Karpas-422 (cell line): ENCODE measurements around the gene SLC25A22. TPM values are rescaled to one million over a fixed set of nuclear protein-coding genes. Genes with fewer than 3 reads are reported as not detected.

Source experiments
- DNase-seq: peaks from one replicate; pipeline ENCODE4 v3.0.0-alpha.2; 2015
- H2AFZ ChIP-seq: fragments of 200-600 bp; sonication (generic); 2 replicates; pipeline ENCODE4 v1.6.1; 2014; ENCODE audit warnings: antibody characterized with exemption, low read length, mixed read lengths
- H3K27ac ChIP-seq: fragments of 200-600 bp; sonication (generic); 2 replicates; pipeline ENCODE4 v1.5.1; 2014; ENCODE audit warnings: mild to moderate bottlenecking, low read length, moderate library complexity
- H3K27me3 ChIP-seq: fragments of 200-600 bp; sonication (generic); 2 replicates; pipeline ENCODE4 v1.6.1; 2014; ENCODE audit warnings: low read length, mixed read lengths
- H3K36me3 ChIP-seq: fragments of 200-600 bp; sonication (generic); 2 replicates; pipeline ENCODE4 v1.6.1; 2014; ENCODE audit warnings: low read length, mixed read lengths; ENCODE audit not compliant: insufficient read depth
- H3K4me1 ChIP-seq: fragments of 200-600 bp; sonication (generic); 2 replicates; pipeline ENCODE4 v1.6.1; 2014; ENCODE audit warnings: mild to moderate bottlenecking, low read length, mixed read lengths
- H3K4me2 ChIP-seq: fragments of 200-600 bp; sonication (generic); 2 replicates; pipeline ENCODE4 v1.6.1; 2014; ENCODE audit warnings: low read length, low read depth, mild to moderate bottlenecking; ENCODE audit not compliant: poor library complexity, severe bottlenecking
- H3K4me3 ChIP-seq: fragments of 200-600 bp; sonication (generic); 2 replicates; pipeline ENCODE4 v1.5.1; 2014; ENCODE audit warnings: mild to moderate bottlenecking, antibody characterized with exemption, low read length, mixed read lengths
- H3K79me2 ChIP-seq: fragments of 200-600 bp; sonication (generic); 2 replicates; pipeline ENCODE4 v1.6.1; 2014; ENCODE audit warnings: mild to moderate bottlenecking, low read length, mixed read lengths
- H3K9ac ChIP-seq: fragments of 200-600 bp; sonication (generic); 2 replicates; pipeline ENCODE4 v1.6.0; 2014; ENCODE audit warnings: low read length
- H3K9me2 ChIP-seq: fragments of 200-600 bp; sonication (generic), shearing (Covaris generic); replicated peaks from 2 replicates; pipeline ENCODE4 v1.6.0; 2014; ENCODE audit warnings: mild to moderate bottlenecking, low read length, moderate library complexity; ENCODE audit not compliant: insufficient read depth
- H3K9me3 ChIP-seq: fragments of 300-700, 200-600 bp; sonication (generic); 2 replicates; pipeline ENCODE4 v1.6.1; 2014; ENCODE audit warnings: low read length, mixed read lengths
- H4K20me1 ChIP-seq: fragments of 200-600 bp; sonication (generic); 2 replicates; pipeline ENCODE4 v1.6.1; 2014; ENCODE audit warnings: mild to moderate bottlenecking, antibody characterized with exemption, low read length, low read depth; ENCODE audit not compliant: insufficient read depth
- total RNA-seq: library from RNA; depleted of rRNA; stranded (reverse); fragments of >200 nt; shearing (Covaris generic); gene quantifications from 2 replicates; pipeline ENCODE4 v1.2.3, GENCODE V29; 2014; ENCODE audit warnings: low replicate concordance

Gene SLC25A22
- total RNA-seq, 1 experiment from 2014 or later: 9.3 TPM

DNA sequence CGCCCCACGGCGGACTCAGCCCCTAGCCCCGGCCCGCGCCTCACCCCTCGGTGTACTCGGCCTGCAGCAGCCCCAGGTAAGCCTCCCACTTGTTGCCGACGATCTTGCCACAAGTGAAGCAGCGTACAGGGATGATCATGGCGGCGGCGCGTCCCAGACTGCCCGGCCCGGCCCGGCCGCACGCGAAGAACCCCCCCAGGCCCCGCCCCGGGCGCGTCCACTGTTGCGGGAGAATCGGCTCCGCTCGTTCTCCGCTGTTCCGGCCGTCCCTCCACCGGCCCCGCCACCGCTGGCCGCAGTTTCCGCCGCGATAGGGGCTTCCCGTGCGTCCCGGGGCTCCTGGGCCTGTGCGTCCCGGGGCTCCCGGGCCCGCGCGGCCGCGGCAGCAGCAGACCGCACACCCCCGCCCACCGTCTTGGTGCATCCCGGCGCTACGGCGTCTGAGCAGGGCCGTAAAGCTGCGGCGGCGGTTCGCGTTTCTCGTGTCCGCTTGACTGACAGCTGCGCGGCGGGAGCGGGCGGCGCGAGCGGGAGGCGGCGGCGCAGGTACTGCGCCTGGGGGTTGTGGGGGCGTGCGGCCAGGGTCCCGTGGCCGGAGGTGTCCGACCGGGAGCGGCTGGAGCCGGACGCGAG, 44.4 kb upstream of the SLC25A22 start, which contains the start of the genes POLR2L and TSPAN4:
Gene POLR2L (minus strand): TSS at position 160 of the 633 bp plus-strand sequence. CDS start 21 bp downstream, at position 139.
Gene TSPAN4 (plus strand): TSS at position 483 of the 633 bp plus-strand sequence. CDS start 7,453 bp downstream, outside the sequence.
- Histone ChIP-seq H3K27ac (peak within 1 kb of the TSS; percentile 65), H3K4me2 (peak within 1 kb of the TSS; percentile 85), H3K9me3 (no peaks in the 10 kb centered on the region), H3K9ac (peak within 1 kb of the TSS; percentile 99), H3K4me1 (peaks cover 24% of the 10 kb centered on the region), H3K9me2 (no peaks in the 10 kb centered on the region), H2AFZ (peak within 1 kb of the TSS; percentile 87; the same call in 1 of the 2 replicates), H3K36me3 (0 out of 2 replicates have a peak, but pooled peaks cover 3% of the 10 kb centered on the region), H3K4me3 (peak within 1 kb of the TSS; percentile 99), H3K79me2 (peaks cover 24% of the 10 kb centered on the region), H4K20me1 (peaks cover 31% of the 10 kb centered on the region; the same call in 1 of the 2 replicates), H3K27me3 (no peaks in the 10 kb centered on the region)
- peak; percentile 96 for DNase-seq

DNA sequence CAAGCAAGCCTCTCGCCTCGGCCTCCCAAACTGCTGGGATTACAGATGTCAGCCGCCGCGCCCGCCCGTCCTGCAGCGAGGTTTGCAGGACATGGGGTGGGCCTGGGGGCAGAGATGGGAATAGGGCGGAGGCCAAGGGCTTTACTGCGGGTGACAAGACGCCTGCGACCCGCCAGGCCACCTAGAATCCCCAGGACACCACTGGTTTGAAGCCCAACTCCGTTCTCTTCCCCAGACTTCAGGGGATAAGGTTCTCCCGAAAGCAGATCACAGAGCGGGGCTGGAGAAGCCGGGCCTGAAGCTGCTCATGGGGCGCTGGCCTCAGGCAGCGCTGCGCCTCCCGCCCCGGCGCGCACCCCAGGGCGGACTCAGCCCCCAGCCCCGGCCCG, 43.9 kb upstream of the SLC25A22 start:
- peaks cover 24% of the 10 kb centered on the region for H3K4me1 ChIP-seq
- DNase-seq: no peak
- no peak overlapping the region for H2AFZ ChIP-seq
- H3K79me2 ChIP-seq: peaks cover 24% of the 10 kb centered on the region
- H3K4me2 ChIP-seq: peak overlapping the region; percentile 85
- peak overlapping the region; percentile 99 for H3K4me3 ChIP-seq
- H3K36me3 ChIP-seq: 0 out of 2 replicates have a peak, but pooled peaks cover 3% of the 10 kb centered on the region
- H3K27me3 ChIP-seq: no peaks in the 10 kb centered on the region
- no peaks in the 10 kb centered on the region for H3K9me3 ChIP-seq
- peak overlapping the region; percentile 99 for H3K9ac ChIP-seq
- peak overlapping the region; percentile 65; the same call in 1 of the 2 replicates for H3K27ac ChIP-seq
- H4K20me1 ChIP-seq: peaks cover 31% of the 10 kb centered on the region; the same call in 1 of the 2 replicates
- H3K9me2 ChIP-seq: no peaks in the 10 kb centered on the region

DNA sequence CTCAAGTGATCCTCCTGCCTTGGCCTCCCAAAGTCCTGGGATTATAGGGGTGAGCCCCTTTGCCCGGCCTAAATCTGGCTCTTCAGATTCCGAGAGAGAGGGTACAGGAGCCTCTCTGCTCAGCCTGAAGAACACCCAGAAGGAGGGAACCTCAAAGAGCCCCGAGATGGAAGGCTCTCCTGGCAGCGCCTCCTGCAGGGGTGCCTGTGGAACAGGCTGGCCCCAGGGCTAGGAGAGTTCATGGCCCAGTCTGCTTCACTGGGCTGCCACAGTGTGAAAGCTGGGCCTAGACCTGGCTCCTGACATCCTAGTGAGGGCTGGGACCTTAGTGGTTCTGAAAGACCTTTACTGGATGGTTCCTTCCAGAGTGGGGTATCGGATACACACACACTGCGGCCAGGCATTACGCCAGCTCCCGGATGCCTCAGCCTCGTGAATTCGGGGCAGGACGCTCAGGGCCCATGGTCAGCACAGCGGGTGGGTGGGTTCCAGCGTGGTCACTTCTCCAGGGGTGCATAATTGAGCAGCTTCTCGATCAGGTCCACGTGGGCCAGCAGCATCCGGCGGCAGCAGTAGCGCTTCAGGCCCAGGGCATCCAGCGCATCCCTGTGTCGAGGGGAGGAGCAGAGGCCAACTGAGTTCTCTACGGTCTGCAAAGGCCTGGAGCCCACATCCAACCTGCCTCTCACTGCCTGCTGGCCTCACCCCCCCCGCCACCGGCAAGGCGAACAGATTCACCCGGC, 42.0 kb upstream of the SLC25A22 start:
- H3K4me2 ChIP-seq: peak overlapping the region; percentile 85

DNA sequence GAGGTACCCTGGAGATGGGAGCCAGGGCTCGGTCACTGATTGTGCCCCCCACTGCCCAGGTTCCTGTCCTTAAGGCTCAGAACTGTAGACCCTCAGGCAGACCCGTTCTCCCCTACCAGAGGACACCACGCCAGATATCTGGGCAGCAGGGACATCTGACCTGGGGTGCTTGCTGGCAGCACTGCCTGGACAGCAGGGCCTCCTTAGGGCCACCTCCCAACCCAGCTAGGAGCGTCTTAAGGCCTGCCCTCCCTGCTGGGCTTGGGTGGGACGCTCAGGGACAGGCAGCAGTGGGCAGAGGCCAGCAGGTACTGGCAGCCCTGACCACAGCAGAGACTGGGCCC, 41.2 kb upstream of the SLC25A22 start:
- no peaks in the 10 kb centered on the region for H3K9me3 ChIP-seq
- 0 out of 2 replicates have a peak, but pooled peaks cover 3% of the 10 kb centered on the region for H3K36me3 ChIP-seq
- H3K4me1 ChIP-seq: peaks cover 23% of the 10 kb centered on the region
- no peak for DNase-seq
- peaks cover 24% of the 10 kb centered on the region for H3K79me2 ChIP-seq
- H4K20me1 ChIP-seq: peaks cover 26% of the 10 kb centered on the region; the same call in 1 of the 2 replicates
- no peaks in the 10 kb centered on the region for H3K9me2 ChIP-seq
- no peak overlapping the region for H2AFZ ChIP-seq
- H3K4me2 ChIP-seq: no peak overlapping the region
- H3K27ac ChIP-seq: no peak overlapping the region
- no peak overlapping the region for H3K9ac ChIP-seq
- no peak overlapping the region for H3K4me3 ChIP-seq
- H3K27me3 ChIP-seq: no peaks in the 10 kb centered on the region

More for the DNA sequence above, 42.0 kb upstream of the SLC25A22 start:
- DNase-seq: no peak
- H3K9ac ChIP-seq: no peak overlapping the region
- no peak overlapping the region for H2AFZ ChIP-seq
- H3K27me3 ChIP-seq: no peaks in the 10 kb centered on the region
- no peak overlapping the region for H3K27ac ChIP-seq
- peaks cover 19% of the 10 kb centered on the region; the same call in 1 of the 2 replicates for H4K20me1 ChIP-seq
- peaks cover 24% of the 10 kb centered on the region for H3K79me2 ChIP-seq
- peaks cover 24% of the 10 kb centered on the region for H3K4me1 ChIP-seq
- H3K9me2 ChIP-seq: no peaks in the 10 kb centered on the region
- 0 out of 2 replicates have a peak, but pooled peaks cover 3% of the 10 kb centered on the region for H3K36me3 ChIP-seq
- no peaks in the 10 kb centered on the region for H3K9me3 ChIP-seq
- no peak overlapping the region for H3K4me3 ChIP-seq

DNA sequence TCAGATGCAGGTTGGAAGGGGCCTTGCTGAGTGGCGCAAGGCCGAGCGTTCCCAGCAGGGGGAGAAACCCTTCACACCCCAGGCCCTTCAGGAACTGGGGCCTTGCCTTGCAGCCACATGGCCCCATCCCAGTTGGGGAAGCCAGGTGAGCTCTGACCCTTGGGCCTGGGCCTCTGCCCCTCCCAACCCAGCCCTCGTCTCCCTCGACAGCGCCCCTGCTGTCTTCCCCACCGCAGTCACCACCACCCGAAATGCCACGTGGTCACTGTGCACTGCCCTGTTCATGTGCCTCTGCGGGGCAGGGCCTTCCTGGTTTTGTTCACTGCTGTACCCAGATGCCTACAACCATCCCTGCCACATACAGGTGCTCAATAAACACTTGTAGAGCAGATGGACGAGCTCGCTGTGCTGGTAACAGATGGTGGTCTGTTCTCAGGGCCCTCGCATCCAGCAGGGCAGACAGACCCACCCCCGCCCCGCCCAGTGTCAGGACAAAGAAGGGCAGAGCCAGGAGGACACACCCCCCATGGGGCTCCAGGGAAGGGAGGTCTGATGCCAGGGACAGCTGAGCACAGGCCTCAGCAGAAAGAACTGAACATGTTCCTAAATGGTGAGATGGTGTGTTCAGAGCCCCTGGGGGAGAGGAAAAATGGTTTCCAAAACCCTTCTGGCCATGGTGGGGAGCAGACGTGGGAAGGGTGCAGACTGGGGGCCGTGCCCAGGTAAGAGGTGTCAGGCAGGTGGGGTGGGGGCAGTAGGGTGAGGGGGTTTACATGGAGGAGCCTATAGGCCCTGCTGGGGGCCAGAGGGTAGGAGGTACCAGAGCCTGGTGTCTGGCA, 40.6 kb upstream of the SLC25A22 start:
- Histone ChIP-seq H3K4me3 (no peak overlapping the region), H3K9ac (no peak overlapping the region), H3K27me3 (no peaks in the 10 kb centered on the region), H3K4me2 (no peak overlapping the region), H3K36me3 (0 out of 2 replicates have a peak, but pooled peaks cover 3% of the 10 kb centered on the region), H2AFZ (no peak overlapping the region), H4K20me1 (peaks cover 28% of the 10 kb centered on the region; the same call in 1 of the 2 replicates), H3K4me1 (peaks cover 19% of the 10 kb centered on the region), H3K79me2 (peaks cover 24% of the 10 kb centered on the region), H3K9me3 (no peaks in the 10 kb centered on the region), H3K9me2 (no peaks in the 10 kb centered on the region), H3K27ac (no peak overlapping the region)
- no peak for DNase-seq

DNA sequence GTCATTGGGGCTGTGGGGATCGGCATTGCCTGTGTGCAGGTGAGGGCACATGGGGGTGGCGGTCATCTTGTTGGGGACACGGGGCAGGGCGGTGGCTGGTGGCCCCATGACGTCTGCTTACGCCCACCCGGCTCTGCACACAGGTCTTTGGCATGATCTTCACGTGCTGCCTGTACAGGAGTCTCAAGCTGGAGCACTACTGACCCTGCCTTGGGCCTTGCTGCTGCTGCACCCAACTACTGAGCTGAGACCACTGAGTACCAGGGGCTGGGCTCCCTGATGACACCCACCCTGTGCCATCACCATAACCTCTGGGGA, 39.9 kb upstream of the SLC25A22 start:
- Histone ChIP-seq H3K27me3 (no peaks in the 10 kb centered on the region), H3K79me2 (peaks cover 24% of the 10 kb centered on the region), H3K4me2 (no peak overlapping the region), H3K9me2 (no peaks in the 10 kb centered on the region), H3K4me1 (peaks cover 19% of the 10 kb centered on the region), H2AFZ (no peak overlapping the region), H3K36me3 (0 out of 2 replicates have a peak, but pooled peaks cover 3% of the 10 kb centered on the region), H4K20me1 (peaks cover 31% of the 10 kb centered on the region; the same call in 1 of the 2 replicates), H3K4me3 (no peak overlapping the region), H3K9me3 (no peaks in the 10 kb centered on the region), H3K9ac (no peak overlapping the region), H3K27ac (no peak overlapping the region)
- DNase-seq: no peak

DNA sequence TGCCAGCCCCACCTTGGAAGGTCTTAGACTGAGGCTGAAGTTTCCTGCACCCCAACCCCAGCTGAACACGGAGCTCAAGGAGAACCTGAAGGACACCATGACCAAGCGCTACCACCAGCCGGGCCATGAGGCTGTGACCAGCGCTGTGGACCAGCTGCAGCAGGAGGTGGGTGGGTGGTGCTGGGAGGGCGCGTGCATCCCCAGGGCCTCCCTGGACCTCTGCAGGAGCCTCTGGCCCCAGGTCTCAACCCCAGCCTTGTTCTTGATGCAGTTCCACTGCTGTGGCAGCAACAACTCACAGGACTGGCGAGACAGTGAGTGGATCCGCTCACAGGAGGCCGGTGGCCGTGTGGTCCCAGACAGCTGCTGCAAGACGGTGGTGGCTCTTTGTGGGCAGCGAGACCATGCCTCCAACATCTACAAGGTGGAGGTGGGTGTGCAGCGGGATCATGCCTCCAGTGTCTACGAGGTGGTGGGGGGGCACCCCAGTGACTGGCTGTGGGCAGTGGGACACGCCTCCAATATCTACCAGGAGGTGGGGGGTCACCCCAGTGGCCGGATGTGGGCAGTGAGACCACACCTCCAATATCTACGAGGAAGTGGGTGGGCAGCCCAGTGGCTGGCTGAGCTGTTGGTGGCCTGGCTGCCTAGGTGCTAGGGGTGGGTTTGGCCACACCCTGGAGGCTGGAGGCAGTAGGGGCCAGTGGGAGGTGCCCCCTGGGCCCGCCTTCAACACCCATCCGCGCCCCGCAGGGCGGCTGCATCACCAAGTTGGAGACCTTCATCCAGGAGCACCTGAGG, 39.3 kb upstream of the SLC25A22 start:
- DNase-seq: no peak
- Histone ChIP-seq H3K9me3 (no peaks in the 10 kb centered on the region), H3K9ac (no peak overlapping the region), H2AFZ (no peak overlapping the region), H3K4me2 (no peak overlapping the region), H4K20me1 (peaks cover 31% of the 10 kb centered on the region; the same call in 1 of the 2 replicates), H3K9me2 (no peaks in the 10 kb centered on the region), H3K4me1 (peaks cover 21% of the 10 kb centered on the region), H3K36me3 (0 out of 2 replicates have a peak, but pooled peaks cover 3% of the 10 kb centered on the region), H3K27me3 (no peaks in the 10 kb centered on the region), H3K79me2 (peaks cover 24% of the 10 kb centered on the region), H3K27ac (no peak overlapping the region), H3K4me3 (no peak overlapping the region)
